GM18907 (cell line): ENCODE results near the gene PARP2.

Source experiments
- ATAC-seq: cut with Tn5 transposase; IDR thresholded peaks from one replicate; pipeline ENCODE4 v1.9.1; 2021; ENCODE audit warnings: mild to moderate bottlenecking, moderate library complexity; ENCODE audit not compliant: unreplicated experiment

The PARP2 gene

GRCh38 chr14:20388159-20388558 is 44.7 kb downstream of the PARP2 start:
- ATAC-seq = no peak

GRCh38 chr14:20391505-20391904 is 48.1 kb downstream of the PARP2 start:
- no peak for ATAC-seq

GRCh38 chr14:20397511-20397910 is 54.1 kb downstream of the PARP2 start:
- no peak for ATAC-seq

- ATAC-seq = no peak
Measured at GRCh38 chr14:20400589-20400964, 57.1 kb downstream of the PARP2 start.

- no peak for ATAC-seq
Measured at GRCh38 chr14:20400965-20401593, 57.6 kb downstream of the PARP2 start.

GRCh38 chr14:20403521-20403920 is 60.1 kb downstream of the PARP2 start:
- ATAC-seq = no peak
